Fibroblast of lung (primary cell): Measurements from ENCODE around the gene ZNF70. TPM values are rescaled to one million over a fixed set of nuclear protein-coding genes. Genes with fewer than 3 reads are reported as not detected.

Source experiments
- DNase-seq, 2 donors: peaks; one replicate each; pipeline versions ENCODE4 v3.0.0 to v3.0.0-alpha.2; 2010; ENCODE audit warnings: low read depth in 2 of 2
- H2AFZ ChIP-seq: 2 replicates; pipeline ENCODE4 v1.5.1; 2012; ENCODE audit warnings: low read length, control low read depth, inconsistent platforms
- H3K27ac ChIP-seq: 2 replicates; pipeline ENCODE4 v1.5.1; 2011; ENCODE audit warnings: low read length, control low read depth; ENCODE audit not compliant: insufficient read depth
- H3K27me3 ChIP-seq: 2 replicates; pipeline ENCODE4 v1.5.1; 2011; ENCODE audit warnings: mild to moderate bottlenecking, low read length; ENCODE audit not compliant: control insufficient read depth, insufficient read depth
- H3K36me3 ChIP-seq: 2 replicates; pipeline ENCODE4 v1.5.1; 2011; ENCODE audit warnings: low read length; ENCODE audit not compliant: control insufficient read depth, insufficient read depth
- H3K4me1 ChIP-seq: 2 replicates; pipeline ENCODE4 v1.5.1; 2011; ENCODE audit warnings: low read length; ENCODE audit not compliant: control insufficient read depth, insufficient read depth; ENCODE audit errors: extremely low read depth
- H3K4me2 ChIP-seq: 2 replicates; pipeline ENCODE4 v1.5.1; 2011; ENCODE audit warnings: low read length, control low read depth; ENCODE audit not compliant: insufficient read depth; ENCODE audit errors: extremely low read depth
- H3K4me3 ChIP-seq, 4 experiments: fragments of 200-600 bp in 1 of 4; sonication (generic) in 1 of 4; replicated peaks in 1 of 4; 2 replicates each; pipeline ENCODE4 v1.5.1; 2011 to 2016; ENCODE audit warnings: low read length in 4 of 4, low read depth in 3 of 4, mild to moderate bottlenecking in 3 of 4, control low read depth in 2 of 4, inconsistent platforms in 1 of 4, mixed read lengths in 1 of 4; ENCODE audit not compliant: insufficient read depth in 1 of 4; ENCODE audit errors: control extremely low read depth in 1 of 4
- H3K79me2 ChIP-seq: 2 replicates; pipeline ENCODE4 v1.5.1; 2012; ENCODE audit warnings: mild to moderate bottlenecking, low read length, inconsistent platforms; ENCODE audit not compliant: control insufficient read depth, insufficient read depth
- H3K9ac ChIP-seq: 2 replicates; pipeline ENCODE4 v1.5.1; 2011; ENCODE audit warnings: mild to moderate bottlenecking, low read length, control low read depth; ENCODE audit not compliant: insufficient read depth
- H3K9me3 ChIP-seq: 2 replicates; pipeline ENCODE4 v1.5.1; 2012; ENCODE audit warnings: low read depth, low read length; ENCODE audit not compliant: control insufficient read depth, insufficient read depth
- H4K20me1 ChIP-seq: 2 replicates; pipeline ENCODE4 v1.5.1; 2011; ENCODE audit warnings: low read length; ENCODE audit not compliant: control insufficient read depth, insufficient read depth; ENCODE audit errors: extremely low read depth
- EZH2 ChIP-seq: IDR thresholded peaks from 2 replicates; pipeline ENCODE4 v1.5.1; 2012; ENCODE audit warnings: low read length, control low read depth, mild to moderate bottlenecking; ENCODE audit errors: missing control alignments
- polyA plus RNA-seq, 2 donors: library from polyadenylated mRNA; depleted of rRNA in 1 of 2; stranded (reverse) in 1 of 2; unstranded in 1 of 2; fragments of >200 nt; gene quantifications; 2 replicates each; pipeline ENCODE4 v1.2.1, GENCODE V29; 2011 to 2012; ENCODE audit warnings: missing spikeins in 1 of 2
- total RNA-seq: library from RNA; depleted of rRNA; stranded (reverse); fragments of >200 nt; gene quantifications from 2 replicates; pipeline ENCODE4 v1.2.1, GENCODE V29; 2014
- TF ChIP-seq, protein P1 (sequence below), 2 donors: IDR thresholded peaks in 1 of 2; conservative IDR thresholded peaks in 1 of 2; 1 replicate in 1 of 2; 2 replicates in 1 of 2; pipeline ENCODE4 v1.5.1; 2011 to 2012; ENCODE audit warnings: low read length in 2 of 2, control low read depth in 1 of 2, inconsistent platforms in 1 of 2, low read depth in 1 of 2, mild to moderate bottlenecking in 1 of 2

ZNF70 gene
- total and polyA plus RNA-seq, 2 donors (not counting 1 experiment from before 2014, with no cell fraction given), result 1.2 to 3.1 TPM

DNA sequence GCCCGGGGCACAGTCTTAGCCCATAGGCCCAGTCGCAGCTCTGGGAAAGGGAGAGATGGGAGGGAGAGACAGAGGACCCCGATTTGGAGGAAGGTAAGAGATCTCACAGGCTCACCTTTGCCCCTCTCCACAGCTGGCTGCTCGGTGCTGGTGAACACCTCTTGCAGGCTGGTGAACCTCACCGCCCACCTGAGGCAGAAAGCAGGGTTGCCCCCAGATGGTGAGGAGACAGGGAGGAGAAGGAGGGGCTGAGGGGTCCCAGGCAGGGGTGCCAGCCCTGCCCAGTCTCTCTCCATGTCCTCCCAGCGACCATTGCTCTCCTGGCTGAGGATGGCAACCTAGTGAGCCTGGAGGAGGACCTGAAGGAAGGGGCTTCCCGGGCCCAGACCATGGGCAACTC, 13.0 kb upstream of the ZNF70 start:
- no peaks in the 10 kb centered on the region for H3K36me3 ChIP-seq
- H2AFZ ChIP-seq, result no peak overlapping the region
- TF ChIP-seq, protein P1, sequence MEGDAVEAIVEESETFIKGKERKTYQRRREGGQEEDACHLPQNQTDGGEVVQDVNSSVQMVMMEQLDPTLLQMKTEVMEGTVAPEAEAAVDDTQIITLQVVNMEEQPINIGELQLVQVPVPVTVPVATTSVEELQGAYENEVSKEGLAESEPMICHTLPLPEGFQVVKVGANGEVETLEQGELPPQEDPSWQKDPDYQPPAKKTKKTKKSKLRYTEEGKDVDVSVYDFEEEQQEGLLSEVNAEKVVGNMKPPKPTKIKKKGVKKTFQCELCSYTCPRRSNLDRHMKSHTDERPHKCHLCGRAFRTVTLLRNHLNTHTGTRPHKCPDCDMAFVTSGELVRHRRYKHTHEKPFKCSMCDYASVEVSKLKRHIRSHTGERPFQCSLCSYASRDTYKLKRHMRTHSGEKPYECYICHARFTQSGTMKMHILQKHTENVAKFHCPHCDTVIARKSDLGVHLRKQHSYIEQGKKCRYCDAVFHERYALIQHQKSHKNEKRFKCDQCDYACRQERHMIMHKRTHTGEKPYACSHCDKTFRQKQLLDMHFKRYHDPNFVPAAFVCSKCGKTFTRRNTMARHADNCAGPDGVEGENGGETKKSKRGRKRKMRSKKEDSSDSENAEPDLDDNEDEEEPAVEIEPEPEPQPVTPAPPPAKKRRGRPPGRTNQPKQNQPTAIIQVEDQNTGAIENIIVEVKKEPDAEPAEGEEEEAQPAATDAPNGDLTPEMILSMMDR (conservative IDR thresholded peaks at IDR 0.05 in 1 of 2, IDR thresholded peaks at IDR 0.05 in 1 of 2; ENCODE audit: low read depth in 1 of 2, low read length in 2 of 2), result no peak
- TF ChIP-seq EZH2, result no peak
- no peaks in the 10 kb centered on the region for H3K9me3 ChIP-seq
- no peaks in the 10 kb centered on the region for H3K79me2 ChIP-seq
- H4K20me1 ChIP-seq, result no peaks in the 10 kb centered on the region
- H3K9ac ChIP-seq, result no peak overlapping the region
- no peak for DNase-seq
- peak overlapping the region; percentile 0 for H3K4me2 ChIP-seq
- no peaks in the 10 kb centered on the region for H3K4me1 ChIP-seq
- no peak overlapping the region for H3K4me3 ChIP-seq
- no peaks in the 10 kb centered on the region for H3K27me3 ChIP-seq
- no peak overlapping the region for H3K27ac ChIP-seq

DNA sequence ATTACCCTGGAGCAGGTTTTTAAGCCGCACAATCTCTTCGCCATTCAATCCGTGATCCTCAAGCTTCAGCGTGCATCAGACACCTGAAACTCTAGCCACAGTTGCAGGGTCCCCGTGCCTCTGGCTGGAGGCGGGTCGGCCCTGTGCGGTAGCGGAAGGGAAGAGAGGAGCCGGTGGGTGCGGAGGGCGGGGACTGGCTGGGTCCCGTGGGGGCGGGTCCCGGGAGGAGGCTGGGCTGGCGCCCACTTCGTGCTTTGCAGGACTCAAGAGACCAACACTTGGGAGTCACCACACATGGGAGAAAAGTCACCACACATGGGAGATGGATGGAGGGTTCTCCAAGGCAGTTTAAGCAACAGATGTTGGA, 12.7 kb upstream of the ZNF70 start:
- Histone ChIP-seq H2AFZ (peak overlapping the region; percentile 41), H3K4me3 (peak overlapping the region in 2 of 4 experiments; percentile 9 to 35)

DNA sequence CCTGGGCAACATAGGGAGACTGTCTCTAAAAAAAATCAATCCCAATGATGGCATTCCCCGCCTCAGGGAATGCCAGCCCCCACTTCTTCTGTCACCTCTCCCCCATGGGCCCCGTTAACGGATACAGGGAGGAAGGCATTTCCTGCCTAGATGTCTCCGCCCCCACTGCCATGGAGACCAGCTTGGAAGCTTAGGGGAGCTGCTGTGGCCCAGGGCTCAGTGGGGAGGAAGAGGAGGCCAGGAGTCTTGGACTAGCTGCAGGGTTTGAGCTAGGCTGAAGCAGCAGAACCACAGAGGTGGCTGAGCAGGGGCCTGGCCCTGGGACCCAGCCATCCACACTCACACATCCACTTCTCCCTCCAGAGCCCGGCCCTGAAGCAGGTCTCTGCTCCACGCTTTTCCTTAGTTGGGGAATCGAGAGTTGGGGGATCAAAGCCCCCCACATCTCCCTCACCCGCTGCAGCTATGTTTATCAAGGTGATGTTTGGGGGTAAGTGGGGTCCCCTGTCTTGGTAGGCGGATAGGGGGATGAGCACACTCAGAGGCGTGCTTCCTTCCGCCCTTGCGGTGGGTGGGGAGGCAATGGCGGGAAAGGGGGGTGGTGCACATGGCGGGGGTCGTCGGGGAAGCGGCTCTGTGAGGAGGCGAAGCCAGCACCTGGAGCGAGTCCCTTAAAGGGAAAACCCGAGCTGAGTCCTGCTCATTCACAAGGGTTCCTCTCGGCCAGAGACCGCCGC, 12.1 kb upstream of the ZNF70 start, which contains the start of gene C22orf15:
Gene C22orf15 (plus strand): TSS at position 149 of the 737 bp plus-strand sequence. CDS start 317 bp downstream, at position 466.
- Histone ChIP-seq H3K9me3 (no peaks in the 10 kb centered on the region), H4K20me1 (no peaks in the 10 kb centered on the region), H3K79me2 (no peaks in the 10 kb centered on the region), H3K27me3 (no peaks in the 10 kb centered on the region), H3K4me2 (peak within 1 kb of the TSS; percentile 48), H3K27ac (no peak within 1 kb of the TSS), H3K9ac (no peak within 1 kb of the TSS), H3K4me1 (no peaks in the 10 kb centered on the region), H2AFZ (peak within 1 kb of the TSS; percentile 48), H3K36me3 (no peaks in the 10 kb centered on the region), H3K4me3 (peak within 1 kb of the TSS in 2 of 4 experiments; percentile 9 to 35)
- DNase-seq, result peak in 1 of 2 donors; percentile 47
- TF ChIP-seq, protein P1 (conservative IDR thresholded peaks at IDR 0.05 in 1 of 2, IDR thresholded peaks at IDR 0.05 in 1 of 2; ENCODE audit: low read depth in 1 of 2, low read length in 2 of 2), result no peak
- TF ChIP-seq EZH2, result no peak

More for the DNA sequence above, 12.7 kb upstream of the ZNF70 start:
- Histone ChIP-seq H3K9ac (no peak overlapping the region), H3K4me1 (no peaks in the 10 kb centered on the region), H3K27ac (no peak overlapping the region), H3K9me3 (no peaks in the 10 kb centered on the region), H3K27me3 (no peaks in the 10 kb centered on the region), H3K4me2 (peak overlapping the region; percentile 13), H3K79me2 (no peaks in the 10 kb centered on the region), H4K20me1 (no peaks in the 10 kb centered on the region), H3K36me3 (no peaks in the 10 kb centered on the region)
- no peak for DNase-seq
- no peak for TF ChIP-seq EZH2
- TF ChIP-seq, protein P1 (conservative IDR thresholded peaks at IDR 0.05 in 1 of 2, IDR thresholded peaks at IDR 0.05 in 1 of 2; ENCODE audit: low read depth in 1 of 2, low read length in 2 of 2), result no peak
